GM12878 (cell line): ENCODE measurements around the gene DGKI. TPM values are rescaled to one million over a fixed set of nuclear protein-coding genes. Genes with fewer than 3 reads are reported as not detected.

Source experiments
- ATAC-seq: fragments of 200-7000 bp; cut with Tn5 transposase; 3 replicates; pipeline ENCODE4 v1.9.1; 2020; ENCODE audit warnings: mild to moderate bottlenecking, moderate library complexity
- BruUV-seq: library from RNA; stranded (reverse); fragments of 400-500 nt; replicated peaks from 2 replicates; lab custom pipeline; 2021; lab: Mats Ljungman, UMichigan
- CTCF ChIA-PET: fragments of 300-600 bp; sonication (Branson Sonifier 250); formaldehyde crosslinking; extraction: SDS; loops from one replicate; lab custom pipeline; 2021; ENCODE audit warnings: inconsistent platforms; lab: Yijun Ruan, JAX
- POLR2A ChIA-PET: fragments of 350-600 bp; formaldehyde crosslinking; extraction: SDS; loops from one replicate; lab custom pipeline; 2021; ENCODE audit warnings: inconsistent platforms; lab: Charles Lee
- RAD21 ChIA-PET: fragments of 300-600 bp; sonication (Branson Sonifier 250); formaldehyde crosslinking; loops from one replicate; lab custom pipeline; 2023; ENCODE audit warnings: antibody characterized with exemption; ENCODE audit not compliant: unreplicated experiment; lab: Charles Lee
- SMC1A ChIA-PET: fragments of 300-600 bp; sonication (Branson Sonifier 250); formaldehyde crosslinking; loops from one replicate; lab custom pipeline; 2023; ENCODE audit not compliant: unreplicated experiment, uncharacterized antibody; lab: Charles Lee
- DNase-seq: peaks from one replicate; pipeline ENCODE4 v3.0.0-alpha.2; 2011; ENCODE audit warnings: low read depth, low spot score
- FAIRE-seq: peaks from 3 replicates; lab custom pipeline; 2011; peaks lifted over from hg19 to GRCh38; lab: Jason Lieb, UNC
- H2AFZ ChIP-seq: 2 replicates; pipeline ENCODE4 v1.6.0; 2011; ENCODE audit warnings: low read depth, low read length, control low read depth; ENCODE audit not compliant: control insufficient read depth
- H3K27ac ChIP-seq: 2 replicates; pipeline ENCODE4 v1.5.1; 2011; ENCODE audit warnings: control low read depth; ENCODE audit not compliant: control insufficient read depth, insufficient read depth
- H3K27me3 ChIP-seq, 2 experiments: replicated peaks in 1 of 2; 2 replicates each; pipeline versions ENCODE4 v1.6.0 to v1.6.1; 2011; ENCODE audit warnings: low read length in 1 of 2; ENCODE audit not compliant: control insufficient read depth in 2 of 2, insufficient read depth in 2 of 2
- H3K36me3 ChIP-seq, 2 experiments: 2 replicates each; pipeline ENCODE4 v1.5.1; 2011; ENCODE audit warnings: low read length in 1 of 2; ENCODE audit not compliant: control insufficient read depth in 2 of 2, insufficient read depth in 2 of 2
- H3K4me1 ChIP-seq: 2 replicates; pipeline ENCODE4 v1.6.1; 2011; ENCODE audit warnings: mild to moderate bottlenecking, low read length, moderate library complexity, mixed read lengths; ENCODE audit not compliant: control insufficient read depth, insufficient read depth
- H3K4me2 ChIP-seq: 2 replicates; pipeline ENCODE4 v1.6.0; 2011; ENCODE audit warnings: control low read depth; ENCODE audit not compliant: control insufficient read depth, insufficient read depth
- H3K4me3 ChIP-seq: fragments of 200-600 bp; sonication (generic); 2 replicates; pipeline ENCODE4 v1.5.1; 2016
- H3K79me2 ChIP-seq: 2 replicates; pipeline ENCODE4 v1.6.0; 2011; ENCODE audit warnings: low read length; ENCODE audit not compliant: control insufficient read depth, insufficient read depth
- H3K9ac ChIP-seq: 2 replicates; pipeline ENCODE4 v1.8.0; 2011; ENCODE audit warnings: low read length, control low read depth, mixed read lengths; ENCODE audit not compliant: control insufficient read depth, insufficient read depth
- H3K9me3 ChIP-seq: replicated peaks from 3 replicates; pipeline ENCODE4 v1.5.1; 2011; ENCODE audit warnings: mild to moderate bottlenecking, low read length; ENCODE audit not compliant: control insufficient read depth, insufficient read depth
- H4K20me1 ChIP-seq: 2 replicates; pipeline ENCODE4 v1.6.0; 2011; ENCODE audit not compliant: control insufficient read depth, insufficient read depth
- ASH2L ChIP-seq: fragments of 300-600, 200-600 bp; sonication (generic); IDR thresholded peaks from 2 replicates; pipeline ENCODE4 v1.6.1; 2017; ENCODE audit warnings: low read depth, mild to moderate bottlenecking, borderline replicate concordance
- EED ChIP-seq: sonication (generic); IDR thresholded peaks from 2 replicates; pipeline ENCODE4 v1.6.1; 2016; ENCODE audit warnings: antibody characterized with exemption, low read depth
- HCFC1 ChIP-seq: fragments of 150-350 bp; IDR thresholded peaks from 2 replicates; pipeline ENCODE4 v1.6.1; 2014; ENCODE audit warnings: low read length
- IKZF1 ChIP-seq: fragments of 450-650 bp; conservative IDR thresholded peaks from 2 replicates; pipeline ENCODE4 v1.6.1; 2017; ENCODE audit warnings: antibody characterized with exemption, mild to moderate bottlenecking
- IRF3 ChIP-seq: fragments of 450-650 bp; IDR thresholded peaks from 2 replicates; pipeline ENCODE4 v1.6.1; 2014; ENCODE audit warnings: mild to moderate bottlenecking
- KDM1A ChIP-seq: fragments of 200-600 bp; sonication (generic); IDR thresholded peaks from 2 replicates; pipeline ENCODE4 v1.6.1; 2016; ENCODE audit warnings: borderline replicate concordance
- NFXL1 ChIP-seq: fragments of 450-650 bp; IDR thresholded peaks from 2 replicates; pipeline ENCODE4 v1.6.1; 2017; ENCODE audit warnings: antibody characterized with exemption, mild to moderate bottlenecking, borderline replicate concordance
- NRF1 ChIP-seq: conservative IDR thresholded peaks from 2 replicates; pipeline ENCODE4 v1.6.1; 2011; ENCODE audit warnings: mild to moderate bottlenecking, low read depth, low read length, improper control_type of control experiment
- PAX5 ChIP-seq: IDR thresholded peaks from 2 replicates; pipeline ENCODE4 v1.6.1; 2011; ENCODE audit warnings: low read depth, low read length, borderline replicate concordance
- PML ChIP-seq: IDR thresholded peaks from 2 replicates; pipeline ENCODE4 v1.6.1; 2012; ENCODE audit warnings: low read length, inconsistent platforms
- PRDM15 ChIP-seq: fragments of 450-650 bp; formaldehyde crosslinking; IDR thresholded peaks from 2 replicates; pipeline ENCODE4 v1.4.0; 2020; ENCODE audit warnings: mild to moderate bottlenecking, moderate library complexity
- SIN3A ChIP-seq: IDR thresholded peaks from 2 replicates; pipeline ENCODE4 v1.6.1; 2012; ENCODE audit warnings: low read depth, low read length, improper control_type of control experiment
- STAT1 ChIP-seq: fragments of 450-650 bp; conservative IDR thresholded peaks from 2 replicates; pipeline ENCODE4 v1.6.1; 2014; ENCODE audit warnings: antibody characterized with exemption, mild to moderate bottlenecking
- ZNF687 ChIP-seq: fragments of 450-650 bp; IDR thresholded peaks from 2 replicates; pipeline ENCODE4 v1.6.1; 2017; ENCODE audit warnings: mild to moderate bottlenecking, moderate library complexity
- WGBS: methylation state at CpG from one replicate; pipeline ENCODE4 v1.1.6; 2016; ENCODE audit warnings: low lambda C conversion rate; ENCODE audit not compliant: insufficient replicate concordance, insufficient coverage; ENCODE audit errors: missing lambda C conversion rate; 5-methylcytosine and 5-hydroxymethylcytosine counted together
- in situ Hi-C: fragments of 300-500 bp; cut with MboI; formaldehyde crosslinking; loops from 9 replicates; pipeline ENCODE4 v1.14.3; 2018; ENCODE audit warnings: mixed read lengths
- intact Hi-C: fragments of 100-400 bp; cut with micrococcal nuclease; formaldehyde crosslinking; loops from one replicate; pipeline ENCODE4 v1.14.2; 2022; ENCODE audit not compliant: unreplicated experiment
- polyA plus RNA-seq, 11 experiments: library from polyadenylated mRNA; depleted of rRNA in 4 of 11; unstranded in 6 of 11; stranded (reverse) in 5 of 11; fragments of >200 nt; fragmentation: Nextera tagmentation in 4 of 11; fragmentation: Illumina TruSeq in 1 of 11; extraction: Ambion mirVana in 4 of 11; extraction: Trizol in 1 of 11; gene quantifications; 1 replicate in 1 of 11; 2 replicates in 10 of 11; pipeline versions ENCODE4 v1.2.1 to v1.2.3, GENCODE V29; 2011 to 2016; ENCODE audit warnings: inconsistent platforms in 2 of 11, missing spikeins in 2 of 11, low read depth in 1 of 11
- total RNA-seq, 4 experiments: library from RNA; depleted of rRNA in 3 of 4; stranded (reverse); fragments of >200 nt in 3 of 4; fragmentation: Illumina TruSeq in 1 of 4; extraction: Trizol in 1 of 4; gene quantifications; 2 replicates each; pipeline versions ENCODE4 v1.2.1 to v1.2.3, GENCODE V29; 2013 to 2021

The DGKI gene
- total and polyA plus RNA-seq, 10 of the 15 experiments (the other 5 are each of a cell fraction or from before 2014, with no cell fraction given) = 10.4 to 37.1 (median 22.1) TPM

- ChIA-PET POLR2A (no interaction called here), CTCF (no interaction called here), SMC1A (no interaction called here), RAD21 (no interaction called here)
- ATAC-seq = no peak
- Histone ChIP-seq H3K79me2 (no peaks in the 10 kb centered on the region), H4K20me1 (no peaks in the 10 kb centered on the region), H3K36me3 (no peaks in the 10 kb centered on the region), H3K4me2 (no peak overlapping the region), H3K9ac (no peak overlapping the region), H3K27ac (no peak overlapping the region), H3K4me3 (no peak overlapping the region), H3K27me3 (no peaks in the 10 kb centered on the region), H3K9me3 (no peaks in the 10 kb centered on the region), H3K4me1 (no peaks in the 10 kb centered on the region), H2AFZ (no peak overlapping the region)
- DNase-seq = no peak
- intact Hi-C loops = no loop called here
- no peak for FAIRE-seq
- 29% methylated on average over 3 of the region's 3 CpGs for WGBS
- in situ Hi-C loops = no loop called here
- BruUV-seq = no TSS peak
- TF ChIP-seq HCFC1 (no peak), PML (no peak), KDM1A (no peak), PRDM15 (no peak), IRF3 (no peak), NRF1 (no peak), SIN3A (no peak), EED (no peak), ZNF687 (no peak), STAT1 (no peak), ASH2L (no peak), PAX5 (no peak), NFXL1 (no peak), IKZF1 (no peak)
These were observed 435.3 kb downstream of the DGKI start for GRCh38 chr7:137411446-137411845.
